GM23338 (cell line): ENCODE measurements around the gene SCAMP5.

Experiments
- CREB1 ChIP-seq: fragments of 250-450 bp; sonication (Bioruptor Pico); IDR thresholded peaks from 2 replicates; pipeline ENCODE4 v1.5.0; 2020; ENCODE audit warnings: low read depth, mild to moderate bottlenecking, moderate library complexity
- EZH2 ChIP-seq: fragments of 200-600 bp; sonication (generic); IDR thresholded peaks from one replicate; pipeline ENCODE4 v1.8.0; 2017; ENCODE audit warnings: antibody characterized with exemption, mild to moderate bottlenecking, low read depth; ENCODE audit not compliant: unreplicated experiment
- EZH2phosphoT487 ChIP-seq: fragments of 200-600 bp; sonication (generic); IDR thresholded peaks from one replicate; pipeline ENCODE4 v1.8.1; 2018; ENCODE audit warnings: antibody characterized with exemption; ENCODE audit not compliant: unreplicated experiment
- JUNB ChIP-seq: IDR thresholded peaks from one replicate; pipeline ENCODE4 v1.6.1; 2016; ENCODE audit warnings: antibody characterized with exemption; ENCODE audit not compliant: unreplicated experiment
- POLR2AphosphoS5 ChIP-seq: IDR thresholded peaks from 2 replicates; pipeline ENCODE4 v1.6.1; 2016; ENCODE audit warnings: antibody characterized with exemption, low read depth
- STAT1 ChIP-seq: IDR thresholded peaks from one replicate; pipeline ENCODE4 v1.6.1; 2016; ENCODE audit warnings: antibody characterized with exemption; ENCODE audit not compliant: unreplicated experiment
- ZNF331 ChIP-seq: fragments of 250-450 bp; sonication (Bioruptor Pico); IDR thresholded peaks from 2 replicates; pipeline ENCODE4 v1.5.0; 2020; ENCODE audit warnings: low read depth, mild to moderate bottlenecking, moderate library complexity
- TF ChIP-seq, protein P1 (sequence below), 2 experiments: fragments of 200-600 bp in 1 of 2; sonication (generic) in 1 of 2; conservative IDR thresholded peaks; 2 replicates each; pipeline versions ENCODE4 v1.5.1 to v1.6.1; 2016 to 2017; ENCODE audit warnings: antibody characterized with exemption in 2 of 2, low read depth in 2 of 2, mild to moderate bottlenecking in 2 of 2, moderate library complexity in 1 of 2
- TF ChIP-seq, protein P2 (sequence below): IDR thresholded peaks from one replicate; pipeline ENCODE4 v1.6.1; 2018; ENCODE audit warnings: antibody characterized with exemption; ENCODE audit not compliant: unreplicated experiment
- TF ChIP-seq, protein P3 (sequence below): IDR thresholded peaks from 2 replicates; pipeline ENCODE4 v1.6.1; 2016; ENCODE audit warnings: antibody characterized with exemption

DNA sequence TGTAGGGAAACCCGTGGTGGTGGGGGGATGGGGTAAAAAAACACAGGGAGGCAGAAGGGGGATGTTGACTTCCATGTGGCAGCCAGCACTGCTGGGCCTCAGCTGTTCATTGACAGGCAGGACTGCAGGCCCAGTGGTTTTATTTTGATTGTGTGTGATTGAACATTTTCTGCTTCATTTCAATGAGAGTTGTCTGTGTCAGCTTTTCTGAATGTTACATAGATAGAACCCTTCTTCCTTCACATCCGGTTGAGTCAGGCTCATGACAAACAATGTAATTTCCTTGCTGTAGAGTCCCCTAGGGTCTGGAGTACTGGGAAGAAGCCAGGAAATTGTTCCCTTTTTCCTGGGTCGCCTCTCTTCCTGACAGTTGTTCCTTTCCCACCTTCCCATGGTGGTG is 30.6 kb upstream of the SCAMP5 start:
- TF ChIP-seq, protein P1, sequence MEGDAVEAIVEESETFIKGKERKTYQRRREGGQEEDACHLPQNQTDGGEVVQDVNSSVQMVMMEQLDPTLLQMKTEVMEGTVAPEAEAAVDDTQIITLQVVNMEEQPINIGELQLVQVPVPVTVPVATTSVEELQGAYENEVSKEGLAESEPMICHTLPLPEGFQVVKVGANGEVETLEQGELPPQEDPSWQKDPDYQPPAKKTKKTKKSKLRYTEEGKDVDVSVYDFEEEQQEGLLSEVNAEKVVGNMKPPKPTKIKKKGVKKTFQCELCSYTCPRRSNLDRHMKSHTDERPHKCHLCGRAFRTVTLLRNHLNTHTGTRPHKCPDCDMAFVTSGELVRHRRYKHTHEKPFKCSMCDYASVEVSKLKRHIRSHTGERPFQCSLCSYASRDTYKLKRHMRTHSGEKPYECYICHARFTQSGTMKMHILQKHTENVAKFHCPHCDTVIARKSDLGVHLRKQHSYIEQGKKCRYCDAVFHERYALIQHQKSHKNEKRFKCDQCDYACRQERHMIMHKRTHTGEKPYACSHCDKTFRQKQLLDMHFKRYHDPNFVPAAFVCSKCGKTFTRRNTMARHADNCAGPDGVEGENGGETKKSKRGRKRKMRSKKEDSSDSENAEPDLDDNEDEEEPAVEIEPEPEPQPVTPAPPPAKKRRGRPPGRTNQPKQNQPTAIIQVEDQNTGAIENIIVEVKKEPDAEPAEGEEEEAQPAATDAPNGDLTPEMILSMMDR (conservative IDR thresholded peaks at IDR 0.05; ENCODE audit: low read depth in 2 of 2), result no peak
- no peak for TF ChIP-seq STAT1
- TF ChIP-seq, protein P2, sequence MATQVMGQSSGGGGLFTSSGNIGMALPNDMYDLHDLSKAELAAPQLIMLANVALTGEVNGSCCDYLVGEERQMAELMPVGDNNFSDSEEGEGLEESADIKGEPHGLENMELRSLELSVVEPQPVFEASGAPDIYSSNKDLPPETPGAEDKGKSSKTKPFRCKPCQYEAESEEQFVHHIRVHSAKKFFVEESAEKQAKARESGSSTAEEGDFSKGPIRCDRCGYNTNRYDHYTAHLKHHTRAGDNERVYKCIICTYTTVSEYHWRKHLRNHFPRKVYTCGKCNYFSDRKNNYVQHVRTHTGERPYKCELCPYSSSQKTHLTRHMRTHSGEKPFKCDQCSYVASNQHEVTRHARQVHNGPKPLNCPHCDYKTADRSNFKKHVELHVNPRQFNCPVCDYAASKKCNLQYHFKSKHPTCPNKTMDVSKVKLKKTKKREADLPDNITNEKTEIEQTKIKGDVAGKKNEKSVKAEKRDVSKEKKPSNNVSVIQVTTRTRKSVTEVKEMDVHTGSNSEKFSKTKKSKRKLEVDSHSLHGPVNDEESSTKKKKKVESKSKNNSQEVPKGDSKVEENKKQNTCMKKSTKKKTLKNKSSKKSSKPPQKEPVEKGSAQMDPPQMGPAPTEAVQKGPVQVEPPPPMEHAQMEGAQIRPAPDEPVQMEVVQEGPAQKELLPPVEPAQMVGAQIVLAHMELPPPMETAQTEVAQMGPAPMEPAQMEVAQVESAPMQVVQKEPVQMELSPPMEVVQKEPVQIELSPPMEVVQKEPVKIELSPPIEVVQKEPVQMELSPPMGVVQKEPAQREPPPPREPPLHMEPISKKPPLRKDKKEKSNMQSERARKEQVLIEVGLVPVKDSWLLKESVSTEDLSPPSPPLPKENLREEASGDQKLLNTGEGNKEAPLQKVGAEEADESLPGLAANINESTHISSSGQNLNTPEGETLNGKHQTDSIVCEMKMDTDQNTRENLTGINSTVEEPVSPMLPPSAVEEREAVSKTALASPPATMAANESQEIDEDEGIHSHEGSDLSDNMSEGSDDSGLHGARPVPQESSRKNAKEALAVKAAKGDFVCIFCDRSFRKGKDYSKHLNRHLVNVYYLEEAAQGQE, result no peak
- TF ChIP-seq EZH2, result no peak
- no peak for TF ChIP-seq POLR2AphosphoS5
- TF ChIP-seq CREB1, result no peak
- TF ChIP-seq, protein P3, sequence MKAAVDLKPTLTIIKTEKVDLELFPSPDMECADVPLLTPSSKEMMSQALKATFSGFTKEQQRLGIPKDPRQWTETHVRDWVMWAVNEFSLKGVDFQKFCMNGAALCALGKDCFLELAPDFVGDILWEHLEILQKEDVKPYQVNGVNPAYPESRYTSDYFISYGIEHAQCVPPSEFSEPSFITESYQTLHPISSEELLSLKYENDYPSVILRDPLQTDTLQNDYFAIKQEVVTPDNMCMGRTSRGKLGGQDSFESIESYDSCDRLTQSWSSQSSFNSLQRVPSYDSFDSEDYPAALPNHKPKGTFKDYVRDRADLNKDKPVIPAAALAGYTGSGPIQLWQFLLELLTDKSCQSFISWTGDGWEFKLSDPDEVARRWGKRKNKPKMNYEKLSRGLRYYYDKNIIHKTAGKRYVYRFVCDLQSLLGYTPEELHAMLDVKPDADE, result no peak
- TF ChIP-seq EZH2phosphoT487, result no peak
- no peak for TF ChIP-seq ZNF331 (CRISPR knock-in tag)
- TF ChIP-seq JUNB, result no peak
